Activated CD4-positive, CD25-positive, alpha-beta regulatory T cell (primary cell): Measurements from ENCODE around the gene METTL23.

Experiments used
- DNase-seq, 4 experiments: peaks; one replicate each; lab custom pipeline; 2025; lab: John Stamatoyannopoulos, UW

METTL23 gene

DNA sequence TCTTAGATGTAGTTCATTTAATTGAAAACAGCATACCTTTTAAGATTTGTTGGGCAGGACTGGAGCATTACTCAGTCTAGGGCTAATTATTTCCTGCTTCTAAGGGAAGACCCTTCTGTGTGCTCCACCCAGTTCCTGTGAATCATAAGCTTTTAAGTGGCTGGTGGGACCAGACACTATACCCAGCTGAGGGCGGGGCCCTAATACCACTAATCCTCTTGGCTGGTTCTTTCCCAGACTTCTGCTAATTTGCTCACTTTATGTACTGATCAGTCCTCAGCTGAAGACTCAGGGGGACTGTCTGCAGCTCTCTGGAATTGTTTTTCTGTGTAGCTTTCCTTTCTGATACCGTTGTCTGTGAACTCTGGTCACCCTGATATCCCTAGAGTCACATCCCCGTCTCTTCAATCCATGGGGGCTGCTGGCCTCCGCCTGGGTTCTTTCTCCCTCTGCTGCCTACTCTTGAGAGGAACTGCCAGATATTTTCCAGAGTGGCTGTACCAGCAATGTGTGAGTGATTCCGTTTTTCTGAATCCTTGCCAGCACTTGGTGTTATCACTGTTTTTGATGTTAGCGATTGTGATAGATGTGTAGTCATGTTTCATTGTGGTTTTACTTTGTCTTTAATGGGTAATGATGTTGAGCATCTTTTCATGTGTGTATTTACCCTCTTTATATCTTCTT lies 46.3 kb downstream of the METTL23 start:
- peak in 2 of 4 experiments; percentile 12 to 14 for DNase-seq

DNA sequence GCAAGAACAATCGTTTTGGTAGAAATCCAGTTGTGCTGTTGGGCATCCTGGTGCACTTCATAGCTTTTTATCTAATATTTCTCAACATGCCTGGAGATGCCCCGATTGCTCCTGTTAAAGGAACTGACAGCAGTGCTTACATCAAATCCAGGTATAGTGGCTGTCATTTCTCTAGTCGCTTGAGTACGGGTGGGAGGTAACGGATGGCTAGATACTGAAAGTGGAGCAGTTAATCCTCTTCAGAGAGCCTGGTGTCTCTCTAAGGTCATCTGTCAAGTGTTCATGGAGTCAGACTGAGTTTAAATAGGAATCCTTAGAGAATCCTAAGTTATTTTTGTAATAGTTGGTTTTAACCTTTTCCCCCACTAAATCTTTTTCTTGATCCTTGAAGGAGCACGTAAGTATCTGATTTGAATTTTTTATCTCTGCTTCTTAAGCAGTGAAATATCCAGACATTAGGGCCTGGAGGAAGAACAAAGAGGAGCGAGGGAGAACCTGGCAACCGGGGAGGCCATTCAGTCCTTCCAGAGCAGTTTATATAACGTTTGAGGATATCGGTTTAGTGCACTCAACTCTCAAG lies 48.5 kb downstream of the METTL23 start:
- DNase-seq = no peak

DNA sequence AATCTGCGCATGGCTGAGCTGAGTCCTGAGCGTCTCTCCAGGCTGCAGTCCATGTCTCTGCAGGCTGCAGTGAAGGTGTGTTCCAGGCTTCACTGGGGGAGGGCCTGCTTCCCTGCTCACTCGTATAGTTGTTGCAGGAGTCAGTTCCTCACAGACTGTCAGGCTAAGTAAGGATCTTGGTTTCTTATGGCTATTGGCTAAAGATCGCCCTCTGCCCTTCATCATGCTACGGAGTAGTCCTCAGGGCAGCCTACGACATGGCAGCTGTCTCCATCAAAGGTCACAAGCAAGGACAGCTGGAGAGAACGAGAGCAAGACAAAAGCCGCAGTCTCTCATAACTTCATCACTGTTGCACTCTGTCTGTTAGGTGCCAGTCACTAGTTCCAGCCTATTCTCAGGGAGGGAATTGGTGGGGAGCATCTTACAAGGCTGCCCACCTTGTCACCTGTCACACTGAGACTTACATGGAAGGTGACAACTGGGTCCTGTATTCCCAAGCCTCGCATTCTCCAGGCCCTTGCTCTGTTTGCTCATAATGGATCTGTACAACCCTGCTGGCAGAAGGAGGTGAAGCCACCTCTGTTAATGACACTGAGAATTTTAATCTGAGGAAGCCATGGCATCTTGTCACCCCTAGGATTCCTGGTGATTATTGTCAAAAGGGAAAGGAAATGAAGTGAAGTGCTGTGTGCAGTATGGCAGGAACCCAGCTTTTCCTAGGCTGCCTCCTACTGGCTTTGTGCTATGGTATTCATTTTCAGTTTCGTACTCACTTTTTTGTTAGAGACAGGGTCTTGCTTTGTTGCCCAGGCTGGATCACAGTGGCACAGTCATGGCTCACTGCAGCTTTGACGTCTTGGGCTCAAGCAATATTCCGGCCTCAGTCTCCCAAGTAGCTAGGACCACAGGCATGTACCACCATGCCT lies 54.7 kb downstream of the METTL23 start:
- DNase-seq = no peak

DNA sequence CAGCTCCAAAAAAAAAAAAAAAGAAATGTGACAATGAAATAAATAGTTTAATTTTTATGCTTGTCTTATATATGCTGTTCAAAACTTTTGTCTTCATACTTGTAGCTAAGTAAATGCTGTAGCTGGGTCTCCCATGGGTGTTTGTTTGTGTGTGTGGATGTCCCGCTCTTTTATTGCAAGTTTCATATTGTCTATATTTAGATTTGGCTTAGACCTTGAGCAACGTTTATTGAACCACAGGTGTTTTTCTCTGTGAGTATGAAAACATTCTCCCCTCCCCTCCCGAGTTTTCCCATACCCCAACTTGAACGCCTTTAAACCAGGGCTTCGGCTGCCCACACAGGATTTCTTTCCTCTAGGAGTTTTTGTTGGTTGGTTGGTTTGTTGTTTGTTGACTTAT lies 56.5 kb downstream of the METTL23 start:
- no peak for DNase-seq
